Activated CD4-positive, alpha-beta T cell treated with anti-CD3 and anti-CD28 coated beads, Interleukin-2, amount 10 ng/mL, durations not matched to agents 24 days and 14 days (primary cell): ENCODE data around the gene MZB1. TPM values are rescaled to one million over a fixed set of nuclear protein-coding genes. Genes with fewer than 3 reads are reported as not detected.

Experiments used
- DNase-seq: peaks from one replicate; pipeline ENCODE4 v3.0.0; 2022
- H3K27ac Mint-ChIP-seq: one replicate; pipeline ENCODE4 v1.8.0; 2022; ENCODE audit warnings: mild to moderate bottlenecking, mixed read lengths
- H3K27me3 Mint-ChIP-seq: one replicate; pipeline ENCODE4 v1.8.0; 2022; ENCODE audit warnings: mixed read lengths
- H3K36me3 Mint-ChIP-seq: one replicate; pipeline ENCODE4 v1.8.0; 2022; ENCODE audit warnings: low read depth, mild to moderate bottlenecking, mixed read lengths
- H3K4me1 Mint-ChIP-seq: one replicate; pipeline ENCODE4 v1.8.0; 2021; ENCODE audit warnings: mixed read lengths
- H3K4me3 Mint-ChIP-seq: one replicate; pipeline ENCODE4 v1.8.0; 2022; ENCODE audit warnings: mild to moderate bottlenecking, moderate library complexity, mixed read lengths
- H3K9me3 Mint-ChIP-seq: one replicate; pipeline ENCODE4 v1.8.0; 2021; ENCODE audit warnings: mixed read lengths
- intact Hi-C: fragments of 100-400 bp; cut with micrococcal nuclease; formaldehyde crosslinking; loops from one replicate; pipeline ENCODE4 v1.15.1; 2023
- total RNA-seq: library from RNA; stranded (reverse); gene quantifications from 2 replicates; pipeline ENCODE4 v1.2.3, GENCODE V29; 2022

The MZB1 gene
- total RNA-seq, 1 donor from 2014 or later, result 29.1 TPM

DNA sequence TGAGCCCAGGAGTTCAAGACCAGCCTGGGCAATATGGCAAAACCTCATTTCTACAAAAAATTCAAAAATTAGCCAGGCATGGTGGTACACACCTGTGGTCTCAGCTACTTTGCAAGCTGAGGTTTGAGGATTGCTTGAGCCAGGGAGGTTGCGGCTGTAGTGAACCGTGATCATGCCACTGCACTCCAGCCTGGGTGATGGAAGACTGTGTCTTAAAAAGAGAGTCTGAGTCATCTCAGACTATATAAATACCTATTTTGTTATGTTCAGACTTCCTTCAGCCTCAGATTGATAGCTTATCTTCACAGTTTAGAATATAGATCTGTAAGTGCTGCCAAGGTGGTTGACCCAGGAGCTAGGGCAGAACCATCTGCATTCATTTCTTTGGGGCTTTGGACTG lies 49.7 kb downstream of the MZB1 start:
- H3K4me1 Mint-ChIP-seq, result peaks cover 37% of the 10 kb centered on the region

More for the DNA sequence above, 49.7 kb downstream of the MZB1 start:
- Mint-ChIP-seq H3K27me3 (no peaks in the 10 kb centered on the region), H3K27ac (no peak overlapping the region), H3K4me3 (peak overlapping the region; percentile 28), H3K9me3 (no peaks in the 10 kb centered on the region), H3K36me3 (peaks cover 18% of the 10 kb centered on the region)
- intact Hi-C loops, result loop anchor here (5.0 kb wide), 1 partner anchor 177 kb away; no protein-coding TSS in a partner anchor
- DNase-seq, result no peak

Other genes with a start within 250 kb of the MZB1 start
- 31.1 and 40.5 TPM in 2 replicates for gene SIL1, start 191.5 kb downstream of the MZB1 start, total RNA-seq
- 243 and 258 TPM in 2 replicates for gene MATR3, start 96.2 kb downstream of the MZB1 start, total RNA-seq
- gene PAIP2, start 48.1 kb downstream of the MZB1 start, total RNA-seq, result 83.3 and 93.8 TPM in 2 replicates
- 1.8 and 2.1 TPM in 2 replicates for gene SLC23A1, start 6.6 kb downstream of the MZB1 start, total RNA-seq
- gene PROB1, start 5.2 kb upstream of the MZB1 start, total RNA-seq, result 8.4 and 9.2 TPM in 2 replicates
- gene SPATA24, start 14.2 kb upstream of the MZB1 start, total RNA-seq, result 4.2 TPM in 2 replicates
- gene DNAJC18, start 49.6 kb upstream of the MZB1 start, total RNA-seq, result 34.2 and 38.6 TPM in 2 replicates
- gene ECSCR, start 72.8 kb upstream of the MZB1 start, total RNA-seq, result 1.6 and 1.7 TPM in 2 replicates
- 0.37 and 0.38 TPM in 2 replicates for gene SMIM33, start 81.1 kb upstream of the MZB1 start, total RNA-seq
- 198 and 201 TPM in 2 replicates for gene STING1, start 92.8 kb upstream of the MZB1 start, total RNA-seq
- 272 and 275 TPM in 2 replicates for gene UBE2D2, start 171.4 kb upstream of the MZB1 start, total RNA-seq